GM18499 (cell line): ENCODE results near the gene AKNA.
"Not testable (repeated sequence)": the region's sequence is repeated elsewhere in the genome, so short reads cannot be mapped to it uniquely, and the experiment has no call there.

Experiments used
- ATAC-seq: cut with Tn5 transposase; IDR thresholded peaks from one replicate; pipeline ENCODE4 v1.9.1; 2021; ENCODE audit warnings: moderate number of reproducible peaks; ENCODE audit not compliant: insufficient read depth, unreplicated experiment

The AKNA gene

GRCh38 chr9:114344692-114345091 is 43.1 kb downstream of the AKNA start:
- no peak for ATAC-seq

- no peak for ATAC-seq
Measured at GRCh38 chr9:114344188-114344566, 43.6 kb downstream of the AKNA start.

- no peak for ATAC-seq
Measured at GRCh38 chr9:114343471-114344187, 44.2 kb downstream of the AKNA start.

- ATAC-seq: no peak
Measured at GRCh38 chr9:114342755-114343440, 44.9 kb downstream of the AKNA start.

GRCh38 chr9:114341991-114342390 is 45.8 kb downstream of the AKNA start:
- ATAC-seq: no peak

GRCh38 chr9:114341152-114341830 is 46.5 kb downstream of the AKNA start:
- ATAC-seq: no peak

GRCh38 chr9:114339130-114339908 is 48.5 kb downstream of the AKNA start:
- ATAC-seq: no peak

- no peak for ATAC-seq
Measured at GRCh38 chr9:114338187-114338586, 49.6 kb downstream of the AKNA start.

- no peak for ATAC-seq
Measured at GRCh38 chr9:114336699-114337395, 50.9 kb downstream of the AKNA start.

GRCh38 chr9:114336157-114336556 is 51.6 kb downstream of the AKNA start:
- no peak for ATAC-seq

- no peak for ATAC-seq
Measured at GRCh38 chr9:114335745-114336144, 52.0 kb downstream of the AKNA start.

GRCh38 chr9:114334490-114334889 is 53.3 kb downstream of the AKNA start:
- no peak for ATAC-seq

GRCh38 chr9:114333718-114334117 is 54.1 kb downstream of the AKNA start:
- not testable (repeated sequence) for ATAC-seq

- not testable (repeated sequence) for ATAC-seq
Measured at GRCh38 chr9:114332474-114333040, 55.2 kb downstream of the AKNA start.

- not testable (repeated sequence) for ATAC-seq
Measured at GRCh38 chr9:114331229-114332195, 56.3 kb downstream of the AKNA start.

GRCh38 chr9:114330636-114331035 is 57.1 kb downstream of the AKNA start:
- no peak for ATAC-seq

- not testable (repeated sequence) for ATAC-seq
Measured at GRCh38 chr9:114329625-114330022, 58.2 kb downstream of the AKNA start, which contains the start of gene ORM2. ORM2 (plus strand) TSS chr9:114329869; CDS start chr9:114329905, 36 bp downstream.

GRCh38 chr9:114328937-114329624 is 58.7 kb downstream of the AKNA start:
- not testable (repeated sequence) for ATAC-seq
